ENCODE results near the gene TNNI2.

DNA sequence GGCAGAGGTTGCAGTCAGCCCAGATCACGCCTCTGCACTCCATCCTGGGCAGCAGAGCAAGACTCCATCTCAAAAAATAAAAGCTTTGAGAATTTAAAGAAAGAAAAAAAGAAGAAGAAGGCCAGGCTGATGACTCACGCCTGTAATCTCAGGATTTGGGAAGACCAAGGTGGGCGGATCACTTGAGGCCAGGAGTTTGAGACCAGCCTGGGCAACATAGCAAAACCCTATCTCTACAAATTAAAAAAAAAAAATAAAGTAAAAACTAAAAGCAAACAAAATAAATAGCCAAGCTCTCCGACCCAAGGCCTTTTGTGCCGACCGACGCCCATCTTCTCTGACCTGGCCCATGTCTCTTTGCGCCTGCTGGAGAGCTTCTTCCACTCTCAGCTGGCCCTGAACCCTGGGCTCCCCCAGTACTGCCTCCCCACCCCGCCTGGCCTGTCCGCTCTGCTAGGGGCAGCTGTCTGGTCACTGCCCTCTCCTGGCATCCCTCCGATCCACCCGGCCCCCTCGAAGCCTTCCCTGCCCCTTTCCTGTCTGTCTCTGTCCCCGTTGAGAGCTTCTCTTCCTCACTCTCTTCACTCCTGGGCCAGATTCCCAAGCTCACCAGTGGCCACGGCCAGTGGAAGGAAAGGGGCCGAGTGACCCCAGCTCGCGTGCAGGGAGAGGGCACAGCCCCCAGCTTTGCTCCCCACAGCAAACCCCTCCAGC, 9.3 kb downstream of the TNNI2 start:
- TF ChIP-seq CTCF (IDR thresholded peaks at IDR 0.05), result no peak
- TF ChIP-seq POLR2A (IDR thresholded peaks at IDR 0.05), result no peak
